ENCODE results near the gene ICA1.

ICA1 gene

DNA sequence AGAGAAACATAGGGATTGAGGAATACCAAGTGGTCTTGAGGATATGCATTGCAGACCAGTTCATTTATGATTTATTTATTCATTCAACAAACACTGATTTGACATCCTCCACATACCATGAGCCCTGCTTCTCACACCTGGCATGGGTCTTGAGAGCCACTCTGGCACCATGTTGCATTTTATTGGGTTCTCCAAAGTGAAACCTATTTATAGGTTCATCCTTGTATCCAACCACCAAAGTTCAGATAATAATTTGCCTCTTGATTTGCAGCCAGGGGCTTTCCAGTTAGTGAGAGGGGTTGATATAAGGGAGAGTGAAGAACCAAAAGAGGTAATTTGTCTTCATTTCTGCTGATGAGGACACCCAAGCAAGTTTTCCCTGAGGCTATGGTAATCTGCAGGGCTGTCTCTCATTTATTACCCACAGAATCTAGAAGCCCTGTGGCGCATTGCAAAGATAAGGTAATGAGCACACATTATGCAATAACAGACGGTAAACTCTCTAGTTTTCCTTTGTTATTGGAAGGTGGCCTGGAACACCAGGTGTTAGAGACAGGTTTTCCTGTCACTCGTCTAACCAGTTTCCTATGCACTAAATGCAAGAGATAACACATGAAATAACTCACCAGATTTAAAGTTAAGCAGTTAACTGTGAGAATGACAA, 28.8 kb upstream of the ICA1 start (continued):
- TF ChIP-seq ZNF473 (tag by site-specific recombination; IDR thresholded peaks at IDR 0.05) = no peak
- TF ChIP-seq, protein P1, sequence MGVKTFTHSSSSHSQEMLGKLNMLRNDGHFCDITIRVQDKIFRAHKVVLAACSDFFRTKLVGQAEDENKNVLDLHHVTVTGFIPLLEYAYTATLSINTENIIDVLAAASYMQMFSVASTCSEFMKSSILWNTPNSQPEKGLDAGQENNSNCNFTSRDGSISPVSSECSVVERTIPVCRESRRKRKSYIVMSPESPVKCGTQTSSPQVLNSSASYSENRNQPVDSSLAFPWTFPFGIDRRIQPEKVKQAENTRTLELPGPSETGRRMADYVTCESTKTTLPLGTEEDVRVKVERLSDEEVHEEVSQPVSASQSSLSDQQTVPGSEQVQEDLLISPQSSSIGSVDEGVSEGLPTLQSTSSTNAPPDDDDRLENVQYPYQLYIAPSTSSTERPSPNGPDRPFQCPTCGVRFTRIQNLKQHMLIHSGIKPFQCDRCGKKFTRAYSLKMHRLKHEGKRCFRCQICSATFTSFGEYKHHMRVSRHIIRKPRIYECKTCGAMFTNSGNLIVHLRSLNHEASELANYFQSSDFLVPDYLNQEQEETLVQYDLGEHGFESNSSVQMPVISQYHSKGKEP (tag by site-specific recombination; IDR thresholded peaks at IDR 0.05) = 0 out of 2 replicates have a peak, but pooled peaks have one; percentile 48
- TF ChIP-seq, protein P2, sequence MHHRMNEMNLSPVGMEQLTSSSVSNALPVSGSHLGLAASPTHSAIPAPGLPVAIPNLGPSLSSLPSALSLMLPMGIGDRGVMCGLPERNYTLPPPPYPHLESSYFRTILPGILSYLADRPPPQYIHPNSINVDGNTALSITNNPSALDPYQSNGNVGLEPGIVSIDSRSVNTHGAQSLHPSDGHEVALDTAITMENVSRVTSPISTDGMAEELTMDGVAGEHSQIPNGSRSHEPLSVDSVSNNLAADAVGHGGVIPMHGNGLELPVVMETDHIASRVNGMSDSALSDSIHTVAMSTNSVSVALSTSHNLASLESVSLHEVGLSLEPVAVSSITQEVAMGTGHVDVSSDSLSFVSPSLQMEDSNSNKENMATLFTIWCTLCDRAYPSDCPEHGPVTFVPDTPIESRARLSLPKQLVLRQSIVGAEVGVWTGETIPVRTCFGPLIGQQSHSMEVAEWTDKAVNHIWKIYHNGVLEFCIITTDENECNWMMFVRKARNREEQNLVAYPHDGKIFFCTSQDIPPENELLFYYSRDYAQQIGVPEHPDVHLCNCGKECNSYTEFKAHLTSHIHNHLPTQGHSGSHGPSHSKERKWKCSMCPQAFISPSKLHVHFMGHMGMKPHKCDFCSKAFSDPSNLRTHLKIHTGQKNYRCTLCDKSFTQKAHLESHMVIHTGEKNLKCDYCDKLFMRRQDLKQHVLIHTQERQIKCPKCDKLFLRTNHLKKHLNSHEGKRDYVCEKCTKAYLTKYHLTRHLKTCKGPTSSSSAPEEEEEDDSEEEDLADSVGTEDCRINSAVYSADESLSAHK (tag by site-specific recombination; IDR thresholded peaks at IDR 0.05) = peak; percentile 31; the same call in 1 of the 2 replicates
- no peak for TF ChIP-seq ZNF677 (tag by site-specific recombination; IDR thresholded peaks at IDR 0.05)
- TF ChIP-seq, protein P3, sequence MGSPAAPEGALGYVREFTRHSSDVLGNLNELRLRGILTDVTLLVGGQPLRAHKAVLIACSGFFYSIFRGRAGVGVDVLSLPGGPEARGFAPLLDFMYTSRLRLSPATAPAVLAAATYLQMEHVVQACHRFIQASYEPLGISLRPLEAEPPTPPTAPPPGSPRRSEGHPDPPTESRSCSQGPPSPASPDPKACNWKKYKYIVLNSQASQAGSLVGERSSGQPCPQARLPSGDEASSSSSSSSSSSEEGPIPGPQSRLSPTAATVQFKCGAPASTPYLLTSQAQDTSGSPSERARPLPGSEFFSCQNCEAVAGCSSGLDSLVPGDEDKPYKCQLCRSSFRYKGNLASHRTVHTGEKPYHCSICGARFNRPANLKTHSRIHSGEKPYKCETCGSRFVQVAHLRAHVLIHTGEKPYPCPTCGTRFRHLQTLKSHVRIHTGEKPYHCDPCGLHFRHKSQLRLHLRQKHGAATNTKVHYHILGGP (tag by site-specific recombination; IDR thresholded peaks at IDR 0.05) = peak; percentile 65; the same call in 1 of the 2 replicates
- TF ChIP-seq OSR2 (tag by site-specific recombination; IDR thresholded peaks at IDR 0.05) = peak; percentile 77
- no peak for TF ChIP-seq SCRT1 (tag by site-specific recombination; IDR thresholded peaks at IDR 0.05; ENCODE audit: borderline replicate concordance)
- peak; percentile 40; the same call in 1 of the 2 replicates for TF ChIP-seq ZNF629 (tag by site-specific recombination; IDR thresholded peaks at IDR 0.05)
- TF ChIP-seq ZNF558 (tag by site-specific recombination; IDR thresholded peaks at IDR 0.05) = no peak
- TF ChIP-seq ZNF792 (tag by site-specific recombination; IDR thresholded peaks at IDR 0.05) = no peak
- 0 out of 2 replicates have a peak, but pooled peaks have one; percentile 49 for TF ChIP-seq ZBTB8A (tag by site-specific recombination; IDR thresholded peaks at IDR 0.05)
- TF ChIP-seq ZNF16 (tag by site-specific recombination; IDR thresholded peaks at IDR 0.05; ENCODE audit: low read depth) = no peak
- 0 out of 2 replicates have a peak, but pooled peaks have one; percentile 20 for TF ChIP-seq GFI1B (tag by site-specific recombination; IDR thresholded peaks at IDR 0.05)
- TF ChIP-seq SP7 (tag by site-specific recombination; IDR thresholded peaks at IDR 0.05) = peak; percentile 40; the same call in 1 of the 2 replicates
- no peak for TF ChIP-seq ZNF266 (tag by site-specific recombination; IDR thresholded peaks at IDR 0.05; ENCODE audit: low read depth)
- 0 out of 2 replicates have a peak, but pooled peaks have one; percentile 28 for TF ChIP-seq ZNF366 (tag by site-specific recombination; conservative IDR thresholded peaks at IDR 0.05)
- peak; percentile 27; the same call in 1 of the 2 replicates for TF ChIP-seq KLF10 (tag by site-specific recombination; IDR thresholded peaks at IDR 0.05)
- TF ChIP-seq ZNF747 (tag by site-specific recombination; IDR thresholded peaks at IDR 0.05) = no peak
- no peak for TF ChIP-seq SP2 (tag by site-specific recombination; IDR thresholded peaks at IDR 0.05)
- TF ChIP-seq IKZF3 (tag by site-specific recombination; IDR thresholded peaks at IDR 0.05) = peak; percentile 89
- TF ChIP-seq PRDM1 (tag by site-specific recombination; IDR thresholded peaks at IDR 0.05) = peak; percentile 35

DNA sequence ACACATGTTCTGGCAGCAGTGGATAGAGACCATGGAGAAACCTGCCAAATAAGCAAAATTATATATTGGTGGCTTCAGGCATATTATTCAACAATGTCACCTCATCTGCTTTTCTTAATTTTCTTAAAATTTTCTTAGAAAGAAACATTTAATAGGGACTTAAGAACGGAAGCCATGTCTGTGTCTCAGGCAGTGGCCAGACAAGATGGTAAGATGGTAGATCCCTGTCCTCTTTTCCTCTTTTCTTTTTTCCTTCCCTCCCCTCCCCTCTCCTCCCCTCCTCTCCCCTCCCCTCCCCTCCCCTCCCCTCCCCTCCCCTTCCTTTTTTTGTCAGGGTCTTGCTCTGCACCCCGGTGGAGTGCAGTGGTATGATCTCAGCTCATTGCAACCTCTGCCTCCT, 24.2 kb upstream of the ICA1 start:
- TF ChIP-seq GLI2 (tag by site-specific recombination; IDR thresholded peaks at IDR 0.05; ENCODE audit: borderline replicate concordance, low read depth) = no peak
- Histone ChIP-seq H3K4me1 (ENCODE audit: control insufficient read depth, insufficient read depth, low read length) (peaks cover 29% of the 10 kb centered on the region), H3K36me3 (ENCODE audit: control insufficient read depth in 2 of 2, insufficient read depth in 1 of 2, low read length in 2 of 2) (no peaks in the 10 kb centered on the region), H3K9me3 (ENCODE audit: control insufficient read depth, insufficient read depth, low read depth, low read length) (no peaks in the 10 kb centered on the region), H3K27ac (ENCODE audit: extremely low read depth, low read depth, low read length) (no peak overlapping the region), H3K4me3 (ENCODE audit: low read depth, low read length) (no peak overlapping the region)
- ChIA-PET POLR2A (no interaction called here), CTCF (interaction anchor here (1.0 kb wide), 1 partner anchor 10 kb away, joined by 3 read pairs; no protein-coding TSS in a partner anchor)

All from HEK293 (cell line).